HG03045 (cell line): ENCODE measurements around the gene DNAH3.
"Not testable (repeated sequence)": the region's sequence is repeated elsewhere in the genome, so short reads cannot be mapped to it uniquely, and the experiment has no call there.

Experiments
- ATAC-seq: cut with Tn5 transposase; IDR thresholded peaks from one replicate; pipeline ENCODE4 v1.9.1; 2021; ENCODE audit warnings: mild to moderate bottlenecking, moderate library complexity; ENCODE audit not compliant: unreplicated experiment

DNAH3 gene

GRCh38 chr16:21023509-21024202 lies 127.0 kb downstream of the DNAH3 start:
- no peak for ATAC-seq

- no peak for ATAC-seq
Observed at GRCh38 chr16:21021316-21021715, 129.3 kb downstream of the DNAH3 start.

- ATAC-seq = no peak
Observed at GRCh38 chr16:21009815-21010214, 140.8 kb downstream of the DNAH3 start.

GRCh38 chr16:21005008-21005407 lies 145.6 kb downstream of the DNAH3 start:
- no peak for ATAC-seq

GRCh38 chr16:21001262-21001661 lies 149.4 kb downstream of the DNAH3 start:
- ATAC-seq = no peak

- ATAC-seq = no peak
Observed at GRCh38 chr16:20997147-20997546, 153.5 kb downstream of the DNAH3 start.

GRCh38 chr16:20995711-20996110 lies 154.9 kb downstream of the DNAH3 start:
- no peak for ATAC-seq

- not testable (repeated sequence) for ATAC-seq
Observed at GRCh38 chr16:20989496-20990070, 161.1 kb downstream of the DNAH3 start.

- no peak for ATAC-seq
Observed at GRCh38 chr16:20987049-20987448, 163.6 kb downstream of the DNAH3 start.

GRCh38 chr16:20984019-20984418 lies 166.6 kb downstream of the DNAH3 start:
- ATAC-seq = no peak

- no peak for ATAC-seq
Observed at GRCh38 chr16:20976576-20976975, 174.1 kb downstream of the DNAH3 start.

GRCh38 chr16:20973201-20973600 lies 177.4 kb downstream of the DNAH3 start:
- ATAC-seq = not testable (repeated sequence)

- no peak for ATAC-seq
Observed at GRCh38 chr16:20971401-20971800, 179.2 kb downstream of the DNAH3 start.

GRCh38 chr16:20969386-20969785 lies 181.3 kb downstream of the DNAH3 start:
- no peak for ATAC-seq

GRCh38 chr16:20968765-20969164 lies 181.9 kb downstream of the DNAH3 start:
- no peak for ATAC-seq

- ATAC-seq = no peak
Observed at GRCh38 chr16:20960899-20961298, 189.7 kb downstream of the DNAH3 start.

- no peak for ATAC-seq
Observed at GRCh38 chr16:20957153-20957552, 193.5 kb downstream of the DNAH3 start.

- no peak for ATAC-seq
Observed at GRCh38 chr16:20956319-20956718, 194.3 kb downstream of the DNAH3 start.

GRCh38 chr16:20954574-20954973 lies 196.1 kb downstream of the DNAH3 start:
- no peak for ATAC-seq

- no peak for ATAC-seq
Observed at GRCh38 chr16:20952139-20952920, 198.3 kb downstream of the DNAH3 start.

GRCh38 chr16:20950294-20950693 lies 200.4 kb downstream of the DNAH3 start:
- no peak for ATAC-seq

GRCh38 chr16:20949660-20950059 lies 201.0 kb downstream of the DNAH3 start:
- no peak for ATAC-seq
